GM13976 (cell line): ENCODE measurements around the gene GNA14.

Source experiments
- DNase-seq: peaks from one replicate; pipeline ENCODE4 v3.0.0; 2012; ENCODE audit warnings: low spot score
- CTCF ChIP-seq: IDR thresholded peaks from 2 replicates; pipeline ENCODE4 v1.5.1; 2012; ENCODE audit warnings: borderline replicate concordance, mild to moderate bottlenecking; ENCODE audit not compliant: insufficient read depth; ENCODE audit errors: extremely low read depth, missing control alignments, control extremely low read depth
- in situ Hi-C: fragments of 300-500 bp; cut with MboI; formaldehyde crosslinking; loops from one replicate; pipeline ENCODE4 v1.12.0; 2022; ENCODE audit warnings: low sequenced_read_pairs, mixed read lengths, inconsistent platforms; ENCODE audit not compliant: unreplicated experiment

GNA14 gene

GRCh38 chr9:77457916-77458592, 190.1 kb downstream of the GNA14 start:
- DNase-seq: peak; percentile 74
- peak; percentile 77 for TF ChIP-seq CTCF
- in situ Hi-C loops: loop anchor here (25.0 kb wide), 1 partner anchor 279 kb away; no protein-coding TSS in a partner anchor

GRCh38 chr9:77456829-77457437, 191.2 kb downstream of the GNA14 start:
- peak; percentile 77 for DNase-seq
- in situ Hi-C loops: loop anchor here (25.0 kb wide), 1 partner anchor 280 kb away; no protein-coding TSS in a partner anchor
- TF ChIP-seq CTCF: peak; percentile 88

GRCh38 chr9:77455312-77455927, 192.7 kb downstream of the GNA14 start:
- peak; percentile 32 for TF ChIP-seq CTCF
- in situ Hi-C loops: loop anchor here (25.0 kb wide), 1 partner anchor 282 kb away; no protein-coding TSS in a partner anchor
- no peak for DNase-seq

- no peak for DNase-seq
- in situ Hi-C loops: loop anchor here (25.0 kb wide), 1 partner anchor 283 kb away; no protein-coding TSS in a partner anchor
- no peak for TF ChIP-seq CTCF
These were observed 193.5 kb downstream of the GNA14 start for GRCh38 chr9:77454663-77455062.

- in situ Hi-C loops: loop anchor here (25.0 kb wide), 1 partner anchor 283 kb away; no protein-coding TSS in a partner anchor
- TF ChIP-seq CTCF: no peak
- no peak for DNase-seq
These were observed 194.1 kb downstream of the GNA14 start for GRCh38 chr9:77453825-77454647.

- no peak for DNase-seq
- in situ Hi-C loops: loop anchor here (25.0 kb wide), 1 partner anchor 286 kb away; no protein-coding TSS in a partner anchor
- no peak for TF ChIP-seq CTCF
These were observed 196.6 kb downstream of the GNA14 start for GRCh38 chr9:77451507-77451906.
